Liver (tissue), 9 donors: ENCODE measurements around the gene PCNA. TPM values are rescaled to one million over a fixed set of nuclear protein-coding genes. Genes with fewer than 3 reads are reported as not detected.

ENCODE experiments used
- DNase-seq: peaks from one replicate; pipeline ENCODE4 v3.0.0-alpha.2; 2017; ENCODE audit warnings: low spot score
- H3K27ac ChIP-seq, 2 donors: one replicate each; pipeline ENCODE4 v1.7.0; 2013; ENCODE audit warnings: inconsistent platforms in 2 of 2, low read length in 2 of 2, control low read depth in 1 of 2, low read depth in 1 of 2, mild to moderate bottlenecking in 1 of 2
- H3K27me3 ChIP-seq, 4 donors: one replicate each; pipeline versions ENCODE4 v1.6.1 to v1.7.0; 2013; ENCODE audit warnings: low read length in 3 of 4, inconsistent platforms in 1 of 4, mild to moderate bottlenecking in 1 of 4, moderate library complexity in 1 of 4; ENCODE audit not compliant: control insufficient read depth in 4 of 4, insufficient read depth in 4 of 4
- H3K36me3 ChIP-seq, 4 donors: one replicate each; pipeline versions ENCODE4 v1.6.1 to v1.7.0; 2013; ENCODE audit warnings: low read length in 3 of 4, mild to moderate bottlenecking in 3 of 4, low read depth in 1 of 4, moderate library complexity in 1 of 4; ENCODE audit not compliant: control insufficient read depth in 4 of 4, insufficient read depth in 3 of 4
- H3K4me1 ChIP-seq, 4 donors: one replicate each; pipeline versions ENCODE4 v1.6.1 to v1.7.0; 2013; ENCODE audit warnings: low read length in 3 of 4, mild to moderate bottlenecking in 3 of 4, moderate library complexity in 1 of 4; ENCODE audit not compliant: control insufficient read depth in 4 of 4, insufficient read depth in 4 of 4
- H3K4me3 ChIP-seq, 3 donors: one replicate each; pipeline versions ENCODE4 v1.6.1 to v1.7.0; 2013; ENCODE audit warnings: low read length in 3 of 3, control low read depth in 1 of 3, low read depth in 1 of 3, mild to moderate bottlenecking in 1 of 3
- H3K9ac ChIP-seq, 2 donors: one replicate each; pipeline ENCODE4 v1.7.0; 2013; ENCODE audit warnings: low read length in 2 of 2, mild to moderate bottlenecking in 2 of 2, moderate library complexity in 2 of 2, control low read depth in 1 of 2, low read depth in 1 of 2
- H3K9me3 ChIP-seq, 4 donors: one replicate each; pipeline versions ENCODE4 v1.6.1 to v1.7.0; 2013; ENCODE audit warnings: low read length in 3 of 4; ENCODE audit not compliant: control insufficient read depth in 4 of 4
- EGR1 ChIP-seq, 2 donors: IDR thresholded peaks; 2 replicates each; pipeline ENCODE4 v1.6.1; 2016 to 2018; ENCODE audit warnings: antibody characterized with exemption in 2 of 2, low read depth in 2 of 2
- FOXA1 ChIP-seq: IDR thresholded peaks from 2 replicates; pipeline ENCODE4 v1.6.1; 2016; ENCODE audit warnings: antibody characterized with exemption
- FOXA2 ChIP-seq: IDR thresholded peaks from 2 replicates; pipeline ENCODE4 v1.6.1; 2016; ENCODE audit warnings: antibody characterized with exemption
- GABPA ChIP-seq, 2 donors: IDR thresholded peaks in 1 of 2; conservative IDR thresholded peaks in 1 of 2; 2 replicates each; pipeline ENCODE4 v1.6.1; 2016; ENCODE audit warnings: antibody characterized with exemption in 2 of 2, mild to moderate bottlenecking in 1 of 2, moderate library complexity in 1 of 2
- HNF4A ChIP-seq, 2 donors: conservative IDR thresholded peaks; 2 replicates each; pipeline ENCODE4 v1.6.1; 2016; ENCODE audit warnings: antibody characterized with exemption in 2 of 2, mild to moderate bottlenecking in 2 of 2
- HNF4G ChIP-seq: IDR thresholded peaks from 2 replicates; pipeline ENCODE4 v1.6.1; 2016; ENCODE audit warnings: antibody characterized with exemption
- JUND ChIP-seq, 2 donors: IDR thresholded peaks; 2 replicates each; pipeline ENCODE4 v1.6.1; 2016; ENCODE audit warnings: antibody characterized with exemption in 2 of 2
- NR2F2 ChIP-seq: IDR thresholded peaks from 2 replicates; pipeline ENCODE4 v1.6.1; 2016; ENCODE audit warnings: antibody characterized with exemption
- RAD21 ChIP-seq, 2 donors: IDR thresholded peaks; 2 replicates each; pipeline ENCODE4 v1.6.1; 2016; ENCODE audit warnings: antibody characterized with exemption in 2 of 2, mild to moderate bottlenecking in 2 of 2
- RXRA ChIP-seq, 2 donors: IDR thresholded peaks; 2 replicates each; pipeline ENCODE4 v1.6.1; 2017 to 2018; ENCODE audit warnings: antibody characterized with exemption in 2 of 2, mild to moderate bottlenecking in 1 of 2
- SP1 ChIP-seq: IDR thresholded peaks from 2 replicates; pipeline ENCODE4 v1.6.1; 2018; ENCODE audit warnings: antibody characterized with exemption, mild to moderate bottlenecking
- TAF1 ChIP-seq: conservative IDR thresholded peaks from 2 replicates; pipeline ENCODE4 v1.6.1; 2016; ENCODE audit warnings: antibody characterized with exemption, mild to moderate bottlenecking
- YY1 ChIP-seq: IDR thresholded peaks from 2 replicates; pipeline ENCODE4 v1.6.1; 2016; ENCODE audit warnings: antibody characterized with exemption, mild to moderate bottlenecking
- WGBS: extraction: QIAGEN DNeasy Blood & Tissue Kit; methylation state at CpG from one replicate; pipeline ENCODE4 v1.1.7; 2013; 5-methylcytosine and 5-hydroxymethylcytosine counted together
- polyA plus RNA-seq, 2 donors: library from polyadenylated mRNA; stranded (reverse) in 1 of 2; unstranded in 1 of 2; fragments of 200-250 nt in 1 of 2; fragments of >200 nt in 1 of 2; fragmentation: Nextera tagmentation in 1 of 2; extraction: Ambion mirVana in 1 of 2; gene quantifications; one replicate each; pipeline versions ENCODE4 v1.2.1 to v1.2.3, GENCODE V29; 2013 to 2015
- total RNA-seq, 2 donors: library from RNA; depleted of rRNA; stranded (reverse); fragments of >200 nt; gene quantifications; one replicate each; pipeline ENCODE4 v1.2.3, GENCODE V29; 2014
- TF ChIP-seq, protein P1 (sequence below): IDR thresholded peaks from 2 replicates; pipeline ENCODE4 v1.6.1; 2016; ENCODE audit warnings: antibody characterized with exemption, mild to moderate bottlenecking
- TF ChIP-seq, protein P2 (sequence below): IDR thresholded peaks from 2 replicates; pipeline ENCODE4 v1.6.1; 2016; ENCODE audit warnings: antibody characterized with exemption
- TF ChIP-seq, protein P3 (sequence below): IDR thresholded peaks from 2 replicates; pipeline ENCODE4 v1.6.1; 2016; ENCODE audit warnings: antibody characterized with exemption
- TF ChIP-seq, protein P4 (sequence below): fragments of 150-350 bp; IDR thresholded peaks from 2 replicates; pipeline ENCODE4 v1.5.1; 2017; ENCODE audit warnings: improper control_type of control experiment, low read depth, low read length; ENCODE audit not compliant: missing input control
- donor health status: healthy.
- donor health status: healthy.
- donor health status: healthy.
- donor health status: healthy.
- donor health status: healthy.

Gene PCNA
- total and polyA plus RNA-seq, 4 donors, result 14.1 to 161 (median 23.8) TPM

DNA sequence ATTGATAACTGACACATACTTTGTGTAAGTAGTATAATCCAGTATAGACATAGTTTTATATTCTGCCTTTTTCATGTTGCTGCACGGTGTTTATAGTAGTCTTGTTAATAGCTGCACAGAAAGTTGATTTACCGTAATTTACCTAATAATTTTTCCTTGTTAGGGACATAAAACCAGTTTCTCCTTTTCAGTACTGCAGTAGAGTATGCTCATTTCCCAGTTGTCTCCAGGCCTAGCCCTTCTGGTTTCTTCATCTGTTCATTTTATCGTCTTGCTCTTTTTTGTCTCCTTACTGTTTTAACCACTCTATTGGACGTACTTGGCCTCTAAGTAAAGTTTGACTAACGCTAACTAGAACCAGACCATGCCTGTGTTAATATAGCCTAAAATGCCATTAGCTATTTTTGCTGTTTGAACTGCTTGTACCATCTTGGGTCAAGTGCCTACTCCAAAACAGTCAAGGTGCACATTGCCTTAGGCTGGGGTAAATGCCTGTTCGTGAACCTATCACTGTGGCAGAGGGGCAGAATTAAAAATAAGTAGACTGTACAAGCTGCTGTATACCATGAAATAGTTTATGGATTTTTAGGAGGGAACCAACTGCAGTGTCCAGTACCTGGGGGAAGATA is 41.9 kb upstream of the PCNA start:
- Histone ChIP-seq H3K4me3 (no peak overlapping the region), H3K36me3 (no peaks in the 10 kb centered on the region), H3K27me3 (no peaks in the 10 kb centered on the region), H3K9ac (no peak overlapping the region), H3K4me1 (peaks cover 0 to 7% (median 4%) of the 10 kb centered on the region in 4 donors), H3K27ac (no peak overlapping the region), H3K9me3 (no peaks in the 10 kb centered on the region)
- WGBS, result 93% methylated on average over 6 of the region's 6 CpGs
- TF ChIP-seq NR2F2, result no peak
- no peak for TF ChIP-seq TAF1
- TF ChIP-seq, protein P1, sequence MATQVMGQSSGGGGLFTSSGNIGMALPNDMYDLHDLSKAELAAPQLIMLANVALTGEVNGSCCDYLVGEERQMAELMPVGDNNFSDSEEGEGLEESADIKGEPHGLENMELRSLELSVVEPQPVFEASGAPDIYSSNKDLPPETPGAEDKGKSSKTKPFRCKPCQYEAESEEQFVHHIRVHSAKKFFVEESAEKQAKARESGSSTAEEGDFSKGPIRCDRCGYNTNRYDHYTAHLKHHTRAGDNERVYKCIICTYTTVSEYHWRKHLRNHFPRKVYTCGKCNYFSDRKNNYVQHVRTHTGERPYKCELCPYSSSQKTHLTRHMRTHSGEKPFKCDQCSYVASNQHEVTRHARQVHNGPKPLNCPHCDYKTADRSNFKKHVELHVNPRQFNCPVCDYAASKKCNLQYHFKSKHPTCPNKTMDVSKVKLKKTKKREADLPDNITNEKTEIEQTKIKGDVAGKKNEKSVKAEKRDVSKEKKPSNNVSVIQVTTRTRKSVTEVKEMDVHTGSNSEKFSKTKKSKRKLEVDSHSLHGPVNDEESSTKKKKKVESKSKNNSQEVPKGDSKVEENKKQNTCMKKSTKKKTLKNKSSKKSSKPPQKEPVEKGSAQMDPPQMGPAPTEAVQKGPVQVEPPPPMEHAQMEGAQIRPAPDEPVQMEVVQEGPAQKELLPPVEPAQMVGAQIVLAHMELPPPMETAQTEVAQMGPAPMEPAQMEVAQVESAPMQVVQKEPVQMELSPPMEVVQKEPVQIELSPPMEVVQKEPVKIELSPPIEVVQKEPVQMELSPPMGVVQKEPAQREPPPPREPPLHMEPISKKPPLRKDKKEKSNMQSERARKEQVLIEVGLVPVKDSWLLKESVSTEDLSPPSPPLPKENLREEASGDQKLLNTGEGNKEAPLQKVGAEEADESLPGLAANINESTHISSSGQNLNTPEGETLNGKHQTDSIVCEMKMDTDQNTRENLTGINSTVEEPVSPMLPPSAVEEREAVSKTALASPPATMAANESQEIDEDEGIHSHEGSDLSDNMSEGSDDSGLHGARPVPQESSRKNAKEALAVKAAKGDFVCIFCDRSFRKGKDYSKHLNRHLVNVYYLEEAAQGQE, result no peak
- no peak for TF ChIP-seq SP1
- TF ChIP-seq JUND (IDR thresholded peaks at IDR 0.05), result no peak
- no peak for TF ChIP-seq HNF4G
- DNase-seq, result no peak

DNA sequence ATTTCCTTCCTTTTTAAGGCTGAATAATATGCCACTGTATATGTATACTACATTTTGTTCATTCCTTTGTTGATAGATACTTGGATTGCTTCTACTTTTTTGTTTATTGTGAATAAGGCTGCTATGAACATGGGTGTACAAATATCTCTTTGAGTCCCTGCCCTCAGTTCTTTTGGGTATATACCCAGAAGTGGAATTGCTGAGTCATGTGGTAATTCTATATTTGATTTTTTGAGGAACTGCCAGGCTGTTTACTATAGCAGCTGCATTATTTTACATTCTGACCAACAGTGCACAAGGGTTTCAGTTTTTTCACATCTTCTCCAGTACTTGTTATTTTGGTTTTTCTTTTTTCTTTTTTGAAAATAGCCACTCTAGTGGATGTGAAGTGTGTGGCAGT is 41.1 kb upstream of the PCNA start:
- H3K4me1 ChIP-seq, result peaks cover 3 to 14% (median 9%) of the 10 kb centered on the region in 4 donors
- TF ChIP-seq HNF4G (no peak), JUND (IDR thresholded peaks at IDR 0.05) (no peak)
- TF ChIP-seq, protein P2, sequence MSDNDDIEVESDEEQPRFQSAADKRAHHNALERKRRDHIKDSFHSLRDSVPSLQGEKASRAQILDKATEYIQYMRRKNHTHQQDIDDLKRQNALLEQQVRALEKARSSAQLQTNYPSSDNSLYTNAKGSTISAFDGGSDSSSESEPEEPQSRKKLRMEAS, result no peak
- no peaks in the 10 kb centered on the region for H3K36me3 ChIP-seq
- H3K27me3 ChIP-seq, result no peaks in the 10 kb centered on the region
- H3K9me3 ChIP-seq, result no peaks in the 10 kb centered on the region
- no peak overlapping the region for H3K4me3 ChIP-seq
- no peak for DNase-seq
- H3K27ac ChIP-seq, result no peak overlapping the region
- no peak overlapping the region for H3K9ac ChIP-seq

DNA sequence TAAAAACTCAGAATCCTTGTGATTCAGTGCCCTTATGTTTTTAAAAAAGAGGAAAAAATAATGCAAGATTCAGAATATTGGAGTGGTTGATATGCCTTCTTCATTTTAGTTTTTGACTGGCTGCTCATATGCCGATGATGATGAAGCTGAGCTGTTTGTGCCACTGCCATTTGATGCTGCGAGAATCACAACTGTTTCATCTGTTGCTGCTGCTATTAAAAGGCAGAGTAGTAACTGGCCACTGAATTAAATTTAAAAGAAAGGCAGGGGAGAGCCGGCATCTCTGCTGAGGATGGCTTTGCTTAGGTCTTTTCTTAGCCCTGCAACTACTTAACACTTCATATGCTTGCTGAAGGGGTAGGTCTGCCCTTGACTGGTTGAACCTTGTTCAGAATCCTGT is 40.2 kb upstream of the PCNA start:
- no peaks in the 10 kb centered on the region for H3K27me3 ChIP-seq
- H3K9ac ChIP-seq, result no peak overlapping the region
- H3K36me3 ChIP-seq, result no peaks in the 10 kb centered on the region
- H3K4me3 ChIP-seq, result no peak overlapping the region
- 87% methylated on average over 3 of the region's 3 CpGs for whole genome bisulfite sequencing
- H3K27ac ChIP-seq, result no peak overlapping the region
- no peaks in the 10 kb centered on the region for H3K9me3 ChIP-seq
- no peak for DNase-seq
- peaks cover 3 to 16% (median 9%) of the 10 kb centered on the region in 4 donors for H3K4me1 ChIP-seq
- TF ChIP-seq JUND (IDR thresholded peaks at IDR 0.05), result no peak
- no peak for TF ChIP-seq RXRA (IDR thresholded peaks at IDR 0.05)
- no peak for TF ChIP-seq RAD21 (IDR thresholded peaks at IDR 0.05)
- no peak for TF ChIP-seq HNF4G
- no peak for TF ChIP-seq YY1
- no peak for TF ChIP-seq EGR1 (IDR thresholded peaks at IDR 0.05; ENCODE audit: low read depth in 2 of 2)
- TF ChIP-seq FOXA1, result no peak
- TF ChIP-seq FOXA2, result no peak
- TF ChIP-seq, protein P2, result no peak
- TF ChIP-seq GABPA (IDR thresholded peaks at IDR 0.05 in 1 of 2, conservative IDR thresholded peaks at IDR 0.05 in 1 of 2), result no peak
- TF ChIP-seq, protein P3, sequence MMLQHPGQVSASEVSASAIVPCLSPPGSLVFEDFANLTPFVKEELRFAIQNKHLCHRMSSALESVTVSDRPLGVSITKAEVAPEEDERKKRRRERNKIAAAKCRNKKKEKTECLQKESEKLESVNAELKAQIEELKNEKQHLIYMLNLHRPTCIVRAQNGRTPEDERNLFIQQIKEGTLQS, result no peak
- no peak for TF ChIP-seq NR2F2
- TF ChIP-seq TAF1, result no peak
- no peak for TF ChIP-seq HNF4A (conservative IDR thresholded peaks at IDR 0.05)
- TF ChIP-seq, protein P1, result no peak
- TF ChIP-seq, protein P4, sequence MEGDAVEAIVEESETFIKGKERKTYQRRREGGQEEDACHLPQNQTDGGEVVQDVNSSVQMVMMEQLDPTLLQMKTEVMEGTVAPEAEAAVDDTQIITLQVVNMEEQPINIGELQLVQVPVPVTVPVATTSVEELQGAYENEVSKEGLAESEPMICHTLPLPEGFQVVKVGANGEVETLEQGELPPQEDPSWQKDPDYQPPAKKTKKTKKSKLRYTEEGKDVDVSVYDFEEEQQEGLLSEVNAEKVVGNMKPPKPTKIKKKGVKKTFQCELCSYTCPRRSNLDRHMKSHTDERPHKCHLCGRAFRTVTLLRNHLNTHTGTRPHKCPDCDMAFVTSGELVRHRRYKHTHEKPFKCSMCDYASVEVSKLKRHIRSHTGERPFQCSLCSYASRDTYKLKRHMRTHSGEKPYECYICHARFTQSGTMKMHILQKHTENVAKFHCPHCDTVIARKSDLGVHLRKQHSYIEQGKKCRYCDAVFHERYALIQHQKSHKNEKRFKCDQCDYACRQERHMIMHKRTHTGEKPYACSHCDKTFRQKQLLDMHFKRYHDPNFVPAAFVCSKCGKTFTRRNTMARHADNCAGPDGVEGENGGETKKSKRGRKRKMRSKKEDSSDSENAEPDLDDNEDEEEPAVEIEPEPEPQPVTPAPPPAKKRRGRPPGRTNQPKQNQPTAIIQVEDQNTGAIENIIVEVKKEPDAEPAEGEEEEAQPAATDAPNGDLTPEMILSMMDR, result no peak
- TF ChIP-seq SP1, result no peak
